K562 (cell line): ENCODE data around the gene ERLEC1. TPM values are rescaled to one million over a fixed set of nuclear protein-coding genes. Genes with fewer than 3 reads are reported as not detected.

ENCODE experiments used
- ATAC-seq: fragments of 200-7000 bp; cut with Tn5 transposase; 3 replicates; pipeline ENCODE4 v1.9.1; 2020; ENCODE audit warnings: moderate library complexity
- BruUV-seq: library from RNA; stranded (reverse); fragments of 400-500 nt; replicated peaks from 2 replicates; lab custom pipeline; 2021; lab: Mats Ljungman, UMichigan
- CTCF ChIA-PET: fragments of 300-600 bp; formaldehyde crosslinking; extraction: SDS; loops from one replicate; lab custom pipeline; 2021; ENCODE audit warnings: low intra/inter-chr PET ratio; lab: Yijun Ruan, JAX
- POLR2A ChIA-PET: fragments of 300-600, 350-650 bp; sonication (Branson Sonifier 250); formaldehyde crosslinking; extraction: SDS; loops from one replicate; lab custom pipeline; 2021; ENCODE audit warnings: antibody characterized with exemption, inconsistent platforms; lab: Yijun Ruan, JAX
- DNase-seq, 4 experiments: peaks; one replicate each; pipeline versions ENCODE4 v3.0.0 to v3.0.0-alpha.2; 2011 to 2018; ENCODE audit warnings: low spot score in 3 of 4, mixed read lengths in 3 of 4; ENCODE audit errors: extremely low read depth in 1 of 4
- FAIRE-seq: peaks from 2 replicates; lab custom pipeline; 2011; peaks lifted over from hg19 to GRCh38; lab: Jason Lieb, UNC
- H2AFZ ChIP-seq: 2 replicates; pipeline ENCODE4 v1.6.0; 2011; ENCODE audit warnings: low read depth, low read length, control low read depth, inconsistent platforms
- H3K27ac ChIP-seq: fragments of 200-600 bp; 3 replicates; pipeline ENCODE4 v1.8.0; 2011; ENCODE audit warnings: low read depth, mild to moderate bottlenecking, control low read depth, inconsistent platforms, low read length, moderate library complexity, mixed read lengths; ENCODE audit errors: extremely low read depth
- H3K27me3 ChIP-seq, 2 experiments: fragments of 300-600 bp in 1 of 2; 2 replicates in 1 of 2; 3 replicates in 1 of 2; pipeline versions ENCODE4 v1.6.0 to v1.8.0; 2011; ENCODE audit warnings: inconsistent platforms in 2 of 2, low read length in 2 of 2, mild to moderate bottlenecking in 1 of 2, mixed read lengths in 1 of 2, moderate library complexity in 1 of 2; ENCODE audit not compliant: control insufficient read depth in 2 of 2, insufficient read depth in 2 of 2
- H3K36me3 ChIP-seq: fragments of 300-600 bp; 3 replicates; pipeline ENCODE4 v1.8.0; 2011; ENCODE audit warnings: mild to moderate bottlenecking, low read length, inconsistent platforms; ENCODE audit not compliant: control insufficient read depth, insufficient read depth
- H3K4me1 ChIP-seq, 2 experiments: fragments of 200-600 bp in 1 of 2; replicated peaks in 1 of 2; 2 replicates in 1 of 2; 3 replicates in 1 of 2; pipeline versions ENCODE4 v1.5.1 to v1.8.0; 2011; ENCODE audit warnings: inconsistent platforms in 2 of 2, low read length in 2 of 2, mild to moderate bottlenecking in 1 of 2, mixed read lengths in 1 of 2, moderate library complexity in 1 of 2; ENCODE audit not compliant: control insufficient read depth in 2 of 2, insufficient read depth in 2 of 2
- H3K4me2 ChIP-seq: 2 replicates; pipeline ENCODE4 v1.6.1; 2011; ENCODE audit warnings: low read length, control low read depth, inconsistent platforms, mixed read lengths; ENCODE audit not compliant: insufficient read depth
- H3K4me3 ChIP-seq: fragments of 200-600 bp; sonication (generic), shearing (Covaris generic); 2 replicates; pipeline ENCODE4 v1.5.1; 2016; ENCODE audit warnings: control low read depth, inconsistent platforms
- H3K79me2 ChIP-seq: fragments of 200-600 bp; 3 replicates; pipeline ENCODE4 v1.8.0; 2011; ENCODE audit warnings: low read length, inconsistent platforms; ENCODE audit not compliant: control insufficient read depth, insufficient read depth
- H3K9ac ChIP-seq, 2 experiments: 2 replicates each; pipeline versions ENCODE4 v1.6.0 to v1.6.1; 2011; ENCODE audit warnings: low read depth in 2 of 2, low read length in 2 of 2, control low read depth in 1 of 2, inconsistent platforms in 1 of 2, mild to moderate bottlenecking in 1 of 2, mixed read lengths in 1 of 2; ENCODE audit not compliant: insufficient read depth in 1 of 2
- H3K9me1 ChIP-seq: one replicate; pipeline ENCODE4 v1.6.0; 2011; ENCODE audit warnings: inconsistent platforms, mild to moderate bottlenecking, low read length, moderate library complexity; ENCODE audit not compliant: control insufficient read depth, insufficient read depth
- H3K9me3 ChIP-seq: replicated peaks from 2 replicates; pipeline ENCODE4 v1.5.1; 2011; ENCODE audit warnings: low read depth, low read length, inconsistent platforms; ENCODE audit not compliant: control insufficient read depth, insufficient read depth
- H4K20me1 ChIP-seq: replicated peaks from 2 replicates; pipeline ENCODE4 v1.6.1; 2011; ENCODE audit warnings: low read length, inconsistent platforms, mixed read lengths; ENCODE audit not compliant: control insufficient read depth, insufficient read depth
- ASH1L ChIP-seq: fragments of 450-650 bp; IDR thresholded peaks from 2 replicates; pipeline ENCODE4 v1.6.1; 2018; ENCODE audit warnings: borderline replicate concordance, mild to moderate bottlenecking, low read depth; ENCODE audit not compliant: partially characterized antibody
- CBFA2T3 ChIP-seq: fragments of 450-650 bp; IDR thresholded peaks from 2 replicates; pipeline ENCODE4 v1.6.1; 2017
- HES1 ChIP-seq: fragments of 450-650 bp; IDR thresholded peaks from 2 replicates; pipeline ENCODE4 v1.6.1; 2016; ENCODE audit warnings: low read depth, mild to moderate bottlenecking, moderate library complexity
- KLF6 ChIP-seq: fragments of 250-450 bp; sonication (Bioruptor Pico); IDR thresholded peaks from 2 replicates; pipeline ENCODE4 v1.4.0; 2020; ENCODE audit warnings: mild to moderate bottlenecking, moderate library complexity, borderline replicate concordance
- MGA ChIP-seq: fragments of 450-650 bp; IDR thresholded peaks from 2 replicates; pipeline ENCODE4 v1.6.1; 2016; ENCODE audit warnings: mild to moderate bottlenecking, moderate library complexity
- SFPQ ChIP-seq: fragments of 200-400 bp; formaldehyde crosslinking; IDR thresholded peaks from 2 replicates; pipeline ENCODE4 v1.6.1; 2017; ENCODE audit warnings: mild to moderate bottlenecking, low read depth, low read length, moderate library complexity
- SNIP1 ChIP-seq: fragments of 450-650 bp; IDR thresholded peaks from 2 replicates; pipeline ENCODE4 v1.7.1; 2017; ENCODE audit warnings: low read depth, mild to moderate bottlenecking
- TCF15 ChIP-seq: fragments of 250-450 bp; sonication (Bioruptor Pico); IDR thresholded peaks from 2 replicates; pipeline ENCODE4 v1.8.0; 2022; ENCODE audit warnings: moderate library complexity, mild to moderate bottlenecking, inconsistent platforms
- WGBS: fragments of 100-300 bp; shearing (Covaris generic); methylation state at CpG from one replicate; pipeline ENCODE4 v1.1.6; 2016; ENCODE audit warnings: low coverage, mixed read lengths; ENCODE audit not compliant: insufficient coverage; ENCODE audit errors: missing lambda C conversion rate; 5-methylcytosine and 5-hydroxymethylcytosine counted together
- in situ Hi-C: fragments of 300-500 bp; cut with MboI; formaldehyde crosslinking; loops from 4 replicates; pipeline ENCODE4 v1.15.0; 2018; ENCODE audit warnings: inconsistent platforms, mixed read lengths
- intact Hi-C: fragments of 100-400 bp; cut with micrococcal nuclease; formaldehyde crosslinking; loops from 2 replicates; pipeline ENCODE4 v1.14.2; 2022
- polyA plus RNA-seq, 8 experiments: library from polyadenylated mRNA; depleted of rRNA in 4 of 8; stranded (reverse) in 5 of 8; unstranded in 3 of 8; fragments of >200 nt; fragmentation: Nextera tagmentation in 2 of 8; fragmentation: Illumina TruSeq in 1 of 8; extraction: Ambion mirVana in 2 of 8; extraction: Trizol in 1 of 8; gene quantifications; 2 replicates each; pipeline versions ENCODE4 v1.2.1 to v1.2.3, GENCODE V29; 2011 to 2014; ENCODE audit warnings: inconsistent platforms in 1 of 8, missing spikeins in 1 of 8
- total RNA-seq, 7 experiments: library from RNA; depleted of rRNA in 6 of 7; stranded (reverse); fragments of >200 nt in 6 of 7; fragmentation: Illumina TruSeq in 2 of 7; extraction: Trizol in 2 of 7; gene quantifications; 2 replicates each; pipeline versions ENCODE4 v1.2.1 to v1.2.3, GENCODE V29; 2011 to 2021; ENCODE audit warnings: low replicate concordance in 1 of 7

ERLEC1 gene
- total and polyA plus RNA-seq, 9 of the 15 experiments (the other 6 are each of a cell fraction or from before 2014, with no cell fraction given) = 12.0 to 41.6 (median 30.6) TPM

- H3K9me1 ChIP-seq = no peaks in the 10 kb centered on the region
- H2AFZ ChIP-seq = no peak overlapping the region
- in situ Hi-C loops (no loop called here), intact Hi-C loops (no loop called here)
- no peak overlapping the region for H3K4me2 ChIP-seq
- no peaks in the 10 kb centered on the region for H4K20me1 ChIP-seq
- no peak overlapping the region for H3K9ac ChIP-seq
- peaks cover 36% of the 10 kb centered on the region for H3K79me2 ChIP-seq
- H3K9me3 ChIP-seq = no peaks in the 10 kb centered on the region
- no peak for DNase-seq
- WGBS = 98% methylated on average over 3 of the region's 3 CpGs
- no peak overlapping the region for H3K4me3 ChIP-seq
- CTCF ChIA-PET = no interaction called here
- no peaks in the 10 kb centered on the region for H3K27me3 ChIP-seq
- no peak for FAIRE-seq
- no peak for ATAC-seq
- peaks cover 28% of the 10 kb centered on the region; the same call in 2 of the 3 replicates for H3K36me3 ChIP-seq
- POLR2A ChIA-PET = no interaction called here
- BruUV-seq = no TSS peak
- no peaks in the 10 kb centered on the region for H3K4me1 ChIP-seq
- H3K27ac ChIP-seq = no peak overlapping the region
- TF ChIP-seq CBFA2T3 (no peak), SFPQ (no peak), SNIP1 (no peak), TCF15 (CRISPR knock-in tag) (no peak), ASH1L (no peak), KLF6 (CRISPR knock-in tag) (no peak), MGA (no peak), HES1 (no peak)
Observed at GRCh38 chr2:53793821-53794220, 7.0 kb downstream of the ERLEC1 start.
